PC-9 (cell line): ENCODE data around the gene PNCK. TPM values are rescaled to one million over a fixed set of nuclear protein-coding genes. Genes with fewer than 3 reads are reported as not detected.

ENCODE experiments used
- BruUV-seq: library from RNA; stranded (reverse); fragments of 400-500 nt; replicated peaks from 2 replicates; lab custom pipeline; 2021; lab: Mats Ljungman, UMichigan
- CTCF ChIA-PET: fragments of 300-600 bp; sonication (Branson Sonifier 250); formaldehyde crosslinking; loops from one replicate; lab custom pipeline; 2022; ENCODE audit warnings: antibody characterized with exemption; lab: Charles Lee
- POLR2A ChIA-PET: fragments of 300-600 bp; sonication (Branson Sonifier 250); formaldehyde crosslinking; loops from one replicate; lab custom pipeline; 2022; ENCODE audit warnings: antibody characterized with exemption; ENCODE audit not compliant: unreplicated experiment; lab: Charles Lee
- DNase-seq, 2 experiments: peaks; one replicate each; pipeline versions ENCODE4 v3.0.0 to v3.0.0-alpha.2; 2015 to 2022; ENCODE audit warnings: mixed read lengths in 1 of 2
- H2AFZ ChIP-seq: fragments of 200-600 bp; sonication (generic); 2 replicates; pipeline ENCODE4 v1.8.1; 2017; ENCODE audit warnings: antibody characterized with exemption
- H3F3A ChIP-seq: fragments of 200-600 bp; sonication (generic); 2 replicates; pipeline ENCODE4 v1.8.1; 2017; ENCODE audit warnings: antibody characterized with exemption, mild to moderate bottlenecking, low read depth; ENCODE audit not compliant: insufficient read depth
- H3K27ac ChIP-seq: fragments of 200-600 bp; sonication (generic); 2 replicates; pipeline ENCODE4 v1.6.1; 2016; ENCODE audit warnings: mixed run types
- H3K27me3 ChIP-seq: fragments of 200-600 bp; sonication (generic); 2 replicates; pipeline ENCODE4 v1.6.1; 2016; ENCODE audit warnings: low read depth, mixed run types; ENCODE audit not compliant: insufficient read depth
- H3K36me3 ChIP-seq: fragments of 200-600 bp; sonication (generic); 2 replicates; pipeline ENCODE4 v1.6.1; 2016; ENCODE audit warnings: low read depth, mixed run types
- H3K4me1 ChIP-seq: fragments of 200-600 bp; sonication (generic); replicated peaks from 2 replicates; pipeline ENCODE4 v1.6.1; 2016; ENCODE audit warnings: mixed run types; ENCODE audit not compliant: insufficient read depth
- H3K4me2 ChIP-seq: fragments of 200-600 bp; sonication (generic); 2 replicates; pipeline ENCODE4 v1.6.1; 2017; ENCODE audit warnings: mixed run types
- H3K4me3 ChIP-seq: fragments of 200-600 bp; sonication (generic); 2 replicates; pipeline ENCODE4 v1.6.1; 2016; ENCODE audit warnings: mixed run types
- H3K79me2 ChIP-seq: fragments of 200-600 bp; sonication (generic); 2 replicates; pipeline ENCODE4 v1.6.1; 2017; ENCODE audit warnings: low read depth, mixed run types
- H3K9me2 ChIP-seq: fragments of 200-600 bp; sonication (generic); 2 replicates; pipeline ENCODE4 v1.8.1; 2017; ENCODE audit warnings: mild to moderate bottlenecking; ENCODE audit not compliant: insufficient read depth
- H3K9me3 ChIP-seq: fragments of 200-600 bp; sonication (generic); 2 replicates; pipeline ENCODE4 v1.8.1; 2016; ENCODE audit warnings: low read depth; ENCODE audit not compliant: insufficient read depth
- H4K20me1 ChIP-seq: fragments of 200-600 bp; sonication (generic); 2 replicates; pipeline ENCODE4 v1.8.1; 2017; ENCODE audit not compliant: insufficient read depth
- CTCF ChIP-seq: fragments of 200-600 bp; sonication (generic); conservative IDR thresholded peaks from 2 replicates; pipeline ENCODE4 v1.6.1; 2017; ENCODE audit warnings: mixed run types, antibody characterized with exemption, mild to moderate bottlenecking, moderate library complexity
- EZH2 ChIP-seq: fragments of 200-600 bp; sonication (generic); IDR thresholded peaks from 2 replicates; pipeline ENCODE4 v1.8.0; 2017; ENCODE audit warnings: antibody characterized with exemption, low read depth
- intact Hi-C: fragments of 100-400 bp; cut with micrococcal nuclease; formaldehyde crosslinking; loops from one replicate; pipeline ENCODE4 v1.10.0; 2022; ENCODE audit not compliant: unreplicated experiment
- total RNA-seq: library from RNA; stranded (reverse); gene quantifications from 2 replicates; pipeline ENCODE4 v1.2.3, GENCODE V29; 2021

Gene PNCK
- total RNA-seq, 1 experiment from 2014 or later: 1.0 TPM

GRCh38 chrX:153640045-153640686 is 33.4 kb downstream of the PNCK start:
- H3K36me3 ChIP-seq: no peaks in the 10 kb centered on the region
- no peak overlapping the region for H3K4me2 ChIP-seq
- intact Hi-C loops: no loop called here
- TF ChIP-seq EZH2 (no peak), CTCF (no peak)
- no peak overlapping the region for H3K4me3 ChIP-seq
- no peak overlapping the region for H3K27ac ChIP-seq
- no peaks in the 10 kb centered on the region for H3K79me2 ChIP-seq
- no peaks in the 10 kb centered on the region for H4K20me1 ChIP-seq
- H3F3A ChIP-seq: no peaks in the 10 kb centered on the region
- H3K4me1 ChIP-seq: no peaks in the 10 kb centered on the region
- CTCF ChIA-PET: interaction anchor here (0.6 kb wide), 2 partner anchors 27 to 114 kb away, joined by 3 to 8 read pairs; no protein-coding TSS in a partner anchor
- H3K27me3 ChIP-seq: peaks cover 37% of the 10 kb centered on the region
- no peak for DNase-seq
- H3K9me2 ChIP-seq: no peaks in the 10 kb centered on the region
- H2AFZ ChIP-seq: no peak overlapping the region
- POLR2A ChIA-PET: no interaction called here
- no peaks in the 10 kb centered on the region for H3K9me3 ChIP-seq
- BruUV-seq: no TSS peak

GRCh38 chrX:153639177-153640044 is 34.2 kb downstream of the PNCK start:
- ChIA-PET CTCF (no interaction called here), POLR2A (interaction anchor here (0.6 kb wide), 1 partner anchor 13 kb away, joined by 6 read pairs; no protein-coding TSS in a partner anchor)
- no peaks in the 10 kb centered on the region for H3K79me2 ChIP-seq
- no peak for DNase-seq
- no peaks in the 10 kb centered on the region for H3F3A ChIP-seq
- H3K9me2 ChIP-seq: no peaks in the 10 kb centered on the region
- intact Hi-C loops: no loop called here
- H3K36me3 ChIP-seq: no peaks in the 10 kb centered on the region
- H3K27ac ChIP-seq: no peak overlapping the region
- H3K4me3 ChIP-seq: no peak overlapping the region
- TF ChIP-seq CTCF: no peak
- TF ChIP-seq EZH2: no peak
- H3K4me1 ChIP-seq: no peaks in the 10 kb centered on the region
- no peak overlapping the region for H3K4me2 ChIP-seq
- H3K27me3 ChIP-seq: peaks cover 38% of the 10 kb centered on the region
- BruUV-seq: no TSS peak
- no peak overlapping the region for H2AFZ ChIP-seq
- no peaks in the 10 kb centered on the region for H3K9me3 ChIP-seq
- H4K20me1 ChIP-seq: no peaks in the 10 kb centered on the region

GRCh38 chrX:153638436-153639176 is 35.0 kb downstream of the PNCK start:
- Histone ChIP-seq H3K27me3 (peaks cover 46% of the 10 kb centered on the region), H3K4me3 (no peak overlapping the region), H4K20me1 (no peaks in the 10 kb centered on the region), H3K79me2 (no peaks in the 10 kb centered on the region), H3K9me3 (no peaks in the 10 kb centered on the region), H3F3A (no peaks in the 10 kb centered on the region), H3K4me2 (no peak overlapping the region), H3K4me1 (no peaks in the 10 kb centered on the region), H3K27ac (no peak overlapping the region), H3K36me3 (no peaks in the 10 kb centered on the region), H3K9me2 (no peaks in the 10 kb centered on the region), H2AFZ (no peak overlapping the region)
- no TSS peak for BruUV-seq
- TF ChIP-seq CTCF (no peak), EZH2 (no peak)
- no peak for DNase-seq
- POLR2A ChIA-PET: interaction anchor here (0.6 kb wide), 1 partner anchor 14 kb away, joined by 6 read pairs; no protein-coding TSS in a partner anchor
- intact Hi-C loops: no loop called here
- CTCF ChIA-PET: no interaction called here
